Brain microvascular endothelial cell (primary cell): ENCODE measurements around the gene UROC1.

ENCODE experiments used
- DNase-seq: peaks from one replicate; pipeline ENCODE4 v3.0.0-alpha.2; 2020
- H3K27ac ChIP-seq: fragments of 250-450 bp; sonication (Bioruptor Pico); 2 replicates; pipeline ENCODE4 v1.5.1; 2020; ENCODE audit warnings: mild to moderate bottlenecking, moderate library complexity
- H3K27me3 ChIP-seq: fragments of 250-450 bp; sonication (Bioruptor Pico); replicated peaks from 2 replicates; pipeline ENCODE4 v1.5.1; 2020; ENCODE audit warnings: mild to moderate bottlenecking
- H3K36me3 ChIP-seq: fragments of 250-450 bp; sonication (Bioruptor Pico); replicated peaks from 2 replicates; pipeline ENCODE4 v1.5.1; 2020; ENCODE audit warnings: mild to moderate bottlenecking
- H3K4me3 ChIP-seq: 2 replicates; pipeline ENCODE4 v1.5.1; 2011; ENCODE audit warnings: low read depth, mild to moderate bottlenecking, control low read depth, low read length, moderate library complexity
- CTCF ChIP-seq: IDR thresholded peaks from 2 replicates; pipeline ENCODE4 v1.5.1; 2011; ENCODE audit warnings: low read depth, mild to moderate bottlenecking, moderate library complexity, low read length, control low read depth, inconsistent platforms; ENCODE audit errors: missing control alignments
- in situ Hi-C: cut with HindIII; loops from 2 replicates; pipeline ENCODE4 v1.10.0; 2017; ENCODE audit warnings: low sequenced_read_pairs, low pct_ligation_motif_present

UROC1 gene

GRCh38 chr3:126500016-126500415 is 17.6 kb downstream of the UROC1 start:
- no peak for TF ChIP-seq CTCF
- in situ Hi-C loops, result no loop called here
- H3K27me3 ChIP-seq, result no peaks in the 10 kb centered on the region
- H3K36me3 ChIP-seq, result no peaks in the 10 kb centered on the region
- H3K4me3 ChIP-seq, result no peak overlapping the region
- DNase-seq, result no peak
- H3K27ac ChIP-seq, result no peak overlapping the region

GRCh38 chr3:126499401-126499800 is 18.2 kb downstream of the UROC1 start:
- Histone ChIP-seq H3K4me3 (no peak overlapping the region), H3K27me3 (no peaks in the 10 kb centered on the region), H3K27ac (no peak overlapping the region), H3K36me3 (no peaks in the 10 kb centered on the region)
- TF ChIP-seq CTCF, result no peak
- in situ Hi-C loops, result no loop called here
- DNase-seq, result no peak

- Histone ChIP-seq H3K27me3 (no peaks in the 10 kb centered on the region), H3K36me3 (no peaks in the 10 kb centered on the region), H3K27ac (no peak overlapping the region), H3K4me3 (no peak overlapping the region)
- no peak for TF ChIP-seq CTCF
- in situ Hi-C loops, result no loop called here
- no peak for DNase-seq
Measured at GRCh38 chr3:126498929-126499328, 18.6 kb downstream of the UROC1 start.

- no peak overlapping the region for H3K4me3 ChIP-seq
- H3K27ac ChIP-seq, result no peak overlapping the region
- no peak for TF ChIP-seq CTCF
- in situ Hi-C loops, result no loop called here
- no peaks in the 10 kb centered on the region for H3K36me3 ChIP-seq
- no peaks in the 10 kb centered on the region for H3K27me3 ChIP-seq
- no peak for DNase-seq
Measured at GRCh38 chr3:126498461-126498860, 19.1 kb downstream of the UROC1 start.

- DNase-seq, result no peak
- TF ChIP-seq CTCF, result no peak
- H3K4me3 ChIP-seq, result no peak overlapping the region
- in situ Hi-C loops, result no loop called here
- no peak overlapping the region for H3K27ac ChIP-seq
- no peaks in the 10 kb centered on the region for H3K36me3 ChIP-seq
- H3K27me3 ChIP-seq, result no peaks in the 10 kb centered on the region
Measured at GRCh38 chr3:126497956-126498355, 19.6 kb downstream of the UROC1 start.
